ENCODE measurements around the gene CDC73.

DNA sequence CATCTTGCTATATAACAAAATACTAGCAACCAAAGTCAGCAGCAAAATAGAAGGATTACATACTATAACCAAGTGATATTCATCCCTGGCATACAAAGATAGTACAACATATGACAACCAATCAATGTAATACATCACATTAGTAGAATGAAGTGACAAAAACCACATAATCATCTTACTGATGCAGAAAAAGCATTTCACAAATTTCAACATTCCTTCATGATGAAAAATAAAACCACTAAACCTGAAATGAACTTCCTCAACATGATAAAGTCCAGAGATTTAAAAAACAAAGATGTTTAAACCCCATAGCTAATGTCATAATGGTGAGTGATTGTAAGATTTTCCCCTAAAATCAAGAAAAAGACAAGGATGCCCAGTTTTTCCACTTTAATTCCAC is 43.8 kb upstream of the CDC73 start:
- TF ChIP-seq POLR2AphosphoS5 (IDR thresholded peaks at IDR 0.05; ENCODE audit: control insufficient read depth, insufficient read depth, low read depth, low read length) (no peak), EGR1 (conservative IDR thresholded peaks at IDR 0.05) (no peak), SMAD1 (IDR thresholded peaks at IDR 0.05; ENCODE audit: low read depth, low read length, partially characterized antibody) (no peak), CTCF (IDR thresholded peaks at IDR 0.05 in 2 of 3, conservative IDR thresholded peaks at IDR 0.05 in 1 of 3; ENCODE audit: insufficient read depth in 2 of 3, low read depth in 1 of 3, low read length in 3 of 3) (no peak), ZNF274 (IDR thresholded peaks at IDR 0.05; ENCODE audit: borderline replicate concordance, low read depth, low read length) (no peak), ZNF212 (CRISPR knock-in tag; IDR thresholded peaks at IDR 0.05) (no peak), SOX6 (IDR thresholded peaks at IDR 0.05) (no peak), ETV6 (IDR thresholded peaks at IDR 0.05; ENCODE audit: borderline replicate concordance in 1 of 2, low read depth in 2 of 2, low read length in 1 of 2) (no peak), ETV6 (CRISPR knock-in tag; IDR thresholded peaks at IDR 0.05; ENCODE audit: borderline replicate concordance) (no peak), SETDB1 (IDR thresholded peaks at IDR 0.05; ENCODE audit: low read length) (no peak), TEAD4 (IDR thresholded peaks at IDR 0.05; ENCODE audit: low read length) (no peak), TEAD4 (CRISPR knock-in tag; IDR thresholded peaks at IDR 0.05; ENCODE audit: borderline replicate concordance) (no peak), GATA2 (CRISPR knock-in tag; IDR thresholded peaks at IDR 0.05) (no peak), FOXP1 (CRISPR knock-in tag; IDR thresholded peaks at IDR 0.05) (no peak)
- TF ChIP-seq, protein P1, sequence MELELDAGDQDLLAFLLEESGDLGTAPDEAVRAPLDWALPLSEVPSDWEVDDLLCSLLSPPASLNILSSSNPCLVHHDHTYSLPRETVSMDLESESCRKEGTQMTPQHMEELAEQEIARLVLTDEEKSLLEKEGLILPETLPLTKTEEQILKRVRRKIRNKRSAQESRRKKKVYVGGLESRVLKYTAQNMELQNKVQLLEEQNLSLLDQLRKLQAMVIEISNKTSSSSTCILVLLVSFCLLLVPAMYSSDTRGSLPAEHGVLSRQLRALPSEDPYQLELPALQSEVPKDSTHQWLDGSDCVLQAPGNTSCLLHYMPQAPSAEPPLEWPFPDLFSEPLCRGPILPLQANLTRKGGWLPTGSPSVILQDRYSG (tag; conservative IDR thresholded peaks at IDR 0.05; ENCODE audit: low read depth), result no peak
- TF ChIP-seq, protein P2, sequence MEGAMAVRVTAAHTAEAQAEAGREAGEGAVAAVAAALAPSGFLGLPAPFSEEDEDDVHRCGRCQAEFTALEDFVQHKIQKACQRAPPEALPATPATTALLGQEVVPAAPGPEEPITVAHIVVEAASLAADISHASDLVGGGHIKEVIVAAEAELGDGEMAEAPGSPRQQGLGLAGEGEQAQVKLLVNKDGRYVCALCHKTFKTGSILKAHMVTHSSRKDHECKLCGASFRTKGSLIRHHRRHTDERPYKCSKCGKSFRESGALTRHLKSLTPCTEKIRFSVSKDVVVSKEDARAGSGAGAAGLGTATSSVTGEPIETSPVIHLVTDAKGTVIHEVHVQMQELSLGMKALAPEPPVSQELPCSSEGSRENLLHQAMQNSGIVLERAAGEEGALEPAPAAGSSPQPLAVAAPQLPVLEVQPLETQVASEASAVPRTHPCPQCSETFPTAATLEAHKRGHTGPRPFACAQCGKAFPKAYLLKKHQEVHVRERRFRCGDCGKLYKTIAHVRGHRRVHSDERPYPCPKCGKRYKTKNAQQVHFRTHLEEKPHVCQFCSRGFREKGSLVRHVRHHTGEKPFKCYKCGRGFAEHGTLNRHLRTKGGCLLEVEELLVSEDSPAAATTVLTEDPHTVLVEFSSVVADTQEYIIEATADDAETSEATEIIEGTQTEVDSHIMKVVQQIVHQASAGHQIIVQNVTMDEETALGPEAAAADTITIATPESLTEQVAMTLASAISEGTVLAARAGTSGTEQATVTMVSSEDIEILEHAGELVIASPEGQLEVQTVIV (CRISPR knock-in tag; IDR thresholded peaks at IDR 0.05; ENCODE audit: borderline replicate concordance), result no peak
